ENCODE results near the gene PHRF1. TPM values are rescaled to one million over a fixed set of nuclear protein-coding genes. Genes with fewer than 3 reads are reported as not detected.

The PHRF1 gene
- polyA plus RNA-seq, 1 of the 3 experiments (the other 2 are of a cell fraction) = 22.7 TPM

- H3K27ac ChIP-seq (ENCODE audit: low read depth in 2 of 2, low read length in 1 of 2) = no peak overlapping the region
- H3F3A ChIP-seq (replicated peaks; ENCODE audit: insufficient read depth) = no peaks in the 10 kb centered on the region
- CTCF ChIA-PET = interaction anchor here (2.3 kb wide), 2 partner anchors 14 to 21 kb away, joined by 5 to 13 read pairs; no protein-coding TSS in a partner anchor
- 89% methylated on average over 9 of the region's 33 CpGs for WGBS (ENCODE audit: low lambda C conversion rate)
- TF ChIP-seq RAD21 (IDR thresholded peaks at IDR 0.05; ENCODE audit: low read length) (no peak), EP300 (IDR thresholded peaks at IDR 0.05; ENCODE audit: borderline replicate concordance in 1 of 2, low read depth in 1 of 2, low read length in 1 of 2) (no peak), TAF1 (IDR thresholded peaks at IDR 0.05; ENCODE audit: borderline replicate concordance, low read depth, low read length) (no peak), SIN3A (IDR thresholded peaks at IDR 0.05; ENCODE audit: borderline replicate concordance, low read depth, low read length) (no peak), SMC3 (IDR thresholded peaks at IDR 0.05; ENCODE audit: low read depth, low read length) (no peak), RFX5 (IDR thresholded peaks at IDR 0.05; ENCODE audit: low read length) (no peak), CHD2 (IDR thresholded peaks at IDR 0.05; ENCODE audit: low read length, partially characterized antibody) (no peak), TEAD4 (IDR thresholded peaks at IDR 0.05; ENCODE audit: borderline replicate concordance, insufficient read depth) (no peak), FOSL2 (IDR thresholded peaks at IDR 0.05; ENCODE audit: borderline replicate concordance, low read depth) (no peak), FOXM1 (IDR thresholded peaks at IDR 0.05; ENCODE audit: low read depth) (no peak), RCOR1 (IDR thresholded peaks at IDR 0.05; ENCODE audit: low read length) (no peak), YY1 (IDR thresholded peaks at IDR 0.05; ENCODE audit: low read depth) (no peak), EZH2phosphoT487 (IDR thresholded peaks at IDR 0.05; ENCODE audit: borderline replicate concordance, low read depth) (no peak), ELF1 (IDR thresholded peaks at IDR 0.05) (no peak), PBX3 (IDR thresholded peaks at IDR 0.05) (no peak)
- H3K36me3 ChIP-seq (replicated peaks in 1 of 2; ENCODE audit: control insufficient read depth in 1 of 2, insufficient read depth in 2 of 2, low read length in 1 of 2) = peaks cover 0 to 27% of the 10 kb centered on the region in 2 experiments
- peaks cover 0 to 12% of the 10 kb centered on the region in 2 experiments; a peak in 1 of 4 replicates for H3K4me1 ChIP-seq (ENCODE audit: control insufficient read depth in 1 of 2, insufficient read depth in 2 of 2, low read depth in 1 of 2, low read length in 1 of 2)
- H2AFZ ChIP-seq (ENCODE audit: low read depth) = no peak overlapping the region
- no peak overlapping the region for H3K4me3 ChIP-seq (ENCODE audit: low read depth in 2 of 2, low read length in 1 of 2)
- H4K20me1 ChIP-seq (ENCODE audit: insufficient read depth) = peaks cover 10% of the 10 kb centered on the region; the same call in 1 of the 2 replicates
- H3K9me2 ChIP-seq = no peaks in the 10 kb centered on the region
- POLR2A ChIA-PET = no interaction called here
- no peak for DNase-seq
- no peak overlapping the region for H3K9ac ChIP-seq
- H3K9me3 ChIP-seq = no peaks in the 10 kb centered on the region
- no peak overlapping the region for H3K4me2 ChIP-seq
- no peaks in the 10 kb centered on the region for H3K27me3 ChIP-seq (ENCODE audit: insufficient read depth)
- H3K79me2 ChIP-seq (ENCODE audit: insufficient read depth) = peaks cover 15% of the 10 kb centered on the region
These were observed 43.2 kb upstream of the PHRF1 start for GRCh38 chr11:532986-533585.

GRCh38 chr11:533586-534395, 42.5 kb upstream of the PHRF1 start:
- Histone ChIP-seq H3K9me2 (no peaks in the 10 kb centered on the region), H3K4me2 (peak overlapping the region; percentile 99), H2AFZ (ENCODE audit: low read depth) (no peak overlapping the region), H3K4me1 (ENCODE audit: control insufficient read depth in 1 of 2, insufficient read depth in 2 of 2, low read depth in 1 of 2, low read length in 1 of 2) (peaks cover 0 to 12% of the 10 kb centered on the region in 2 experiments; a peak in 1 of 4 replicates), H4K20me1 (ENCODE audit: insufficient read depth) (peaks cover 10% of the 10 kb centered on the region; the same call in 1 of the 2 replicates), H3K27me3 (ENCODE audit: insufficient read depth) (no peaks in the 10 kb centered on the region), H3F3A (replicated peaks; ENCODE audit: insufficient read depth) (no peaks in the 10 kb centered on the region), H3K9me3 (no peaks in the 10 kb centered on the region), H3K4me3 (ENCODE audit: low read depth in 2 of 2, low read length in 1 of 2) (peak overlapping the region; percentile 88 to 92), H3K36me3 (replicated peaks in 1 of 2; ENCODE audit: control insufficient read depth in 1 of 2, insufficient read depth in 2 of 2, low read length in 1 of 2) (peaks cover 0 to 27% of the 10 kb centered on the region in 2 experiments), H3K79me2 (ENCODE audit: insufficient read depth) (peaks cover 15% of the 10 kb centered on the region), H3K27ac (ENCODE audit: low read depth in 2 of 2, low read length in 1 of 2) (no peak overlapping the region; a peak in 1 of 4 replicates), H3K9ac (peak overlapping the region; percentile 71)
- 96% methylated on average over 12 of the region's 37 CpGs for WGBS (ENCODE audit: low lambda C conversion rate)
- no peak for TF ChIP-seq JUND (IDR thresholded peaks at IDR 0.05)
- no peak for TF ChIP-seq RXRA (IDR thresholded peaks at IDR 0.05; ENCODE audit: borderline replicate concordance, low read depth)
- TF ChIP-seq, protein P1, sequence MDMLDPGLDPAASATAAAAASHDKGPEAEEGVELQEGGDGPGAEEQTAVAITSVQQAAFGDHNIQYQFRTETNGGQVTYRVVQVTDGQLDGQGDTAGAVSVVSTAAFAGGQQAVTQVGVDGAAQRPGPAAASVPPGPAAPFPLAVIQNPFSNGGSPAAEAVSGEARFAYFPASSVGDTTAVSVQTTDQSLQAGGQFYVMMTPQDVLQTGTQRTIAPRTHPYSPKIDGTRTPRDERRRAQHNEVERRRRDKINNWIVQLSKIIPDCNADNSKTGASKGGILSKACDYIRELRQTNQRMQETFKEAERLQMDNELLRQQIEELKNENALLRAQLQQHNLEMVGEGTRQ (IDR thresholded peaks at IDR 0.05; ENCODE audit: borderline replicate concordance, low read depth, low read length) = no peak
- no peak for TF ChIP-seq NRF1 (IDR thresholded peaks at IDR 0.05; ENCODE audit: low read depth, low read length)
- no peak for DNase-seq
- POLR2A ChIA-PET = no interaction called here
- CTCF ChIA-PET = interaction anchor here (0.9 to 2.3 kb wide), 5 partner anchors 9 to 186 kb away, joined by 3 to 11 read pairs (median 5); no protein-coding TSS in a partner anchor
